GM19463 (cell line): ENCODE measurements around the gene CKS2.

Source experiments
- ATAC-seq: cut with Tn5 transposase; IDR thresholded peaks from one replicate; pipeline ENCODE4 v1.9.1; 2021; ENCODE audit warnings: mild to moderate bottlenecking, moderate library complexity; ENCODE audit not compliant: unreplicated experiment

CKS2 gene

GRCh38 chr9:89363921-89364665, 53.1 kb downstream of the CKS2 start:
- no peak for ATAC-seq

- no peak for ATAC-seq
Observed at GRCh38 chr9:89364666-89365531, 53.9 kb downstream of the CKS2 start.

GRCh38 chr9:89365532-89365912, 54.5 kb downstream of the CKS2 start:
- no peak for ATAC-seq
